Measurements from ENCODE around the gene UPK1A. TPM values are rescaled to one million over a fixed set of nuclear protein-coding genes. Genes with fewer than 3 reads are reported as not detected.

The UPK1A gene
- total and polyA plus RNA-seq, 2 donors (not counting 3 experiments of a cell fraction or from before 2014, with no cell fraction given), result not detected

- H3K79me2 ChIP-seq (ENCODE audit: control insufficient read depth, insufficient read depth, low read length), result peaks cover 30% of the 10 kb centered on the region
- H3K27ac ChIP-seq (ENCODE audit: insufficient read depth, low read depth, low read length), result no peak overlapping the region
- DNase-seq (ENCODE audit: low read depth, low spot score) (no peak), FAIRE-seq (no peak)
- ChIA-PET POLR2A (no interaction called here), CTCF (interaction anchor here (0.5 to 1.8 kb wide), 3 partner anchors 21 to 363 kb away, joined by 3 to 7 read pairs (median 5); partner anchors contain the start of genes PSENEN and U2AF1L4)
- H3K4me2 ChIP-seq (ENCODE audit: insufficient read depth, low read length), result peak overlapping the region; percentile 44
- dilution Hi-C loops (cut with MboI; ENCODE audit: extremely low pct_ligation_motif_present, low sequenced_read_pairs), result no loop called here
- no peak overlapping the region for H3K9ac ChIP-seq (replicated peaks; ENCODE audit: extremely low read depth, insufficient read depth, low read length)
- H3K9me1 ChIP-seq (replicated peaks; ENCODE audit: control insufficient read depth, extremely low read depth, insufficient read depth, low read length), result no peaks in the 10 kb centered on the region
- H3K9me3 ChIP-seq (replicated peaks; ENCODE audit: control insufficient read depth, insufficient read depth, low read length), result no peaks in the 10 kb centered on the region
- no peaks in the 10 kb centered on the region for H4K20me1 ChIP-seq (replicated peaks; ENCODE audit: control insufficient read depth, extremely low read depth, insufficient read depth, low read length)
- no peak overlapping the region for H3K4me3 ChIP-seq (replicated peaks in 1 of 3; ENCODE audit: insufficient read depth in 1 of 3, low read depth in 1 of 3, low read length in 3 of 3)
- no peak overlapping the region for H2AFZ ChIP-seq (ENCODE audit: low read depth, low read length)
- peaks cover 17% of the 10 kb centered on the region for H3K4me1 ChIP-seq (ENCODE audit: control insufficient read depth, extremely low read depth, insufficient read depth, low read length)
- intact Hi-C loops (cut with micrococcal nuclease), result no loop called here
- BruUV-seq (replicated peaks), result no TSS peak
- peaks cover 12 to 34% of the 10 kb centered on the region in 2 experiments for H3K36me3 ChIP-seq (ENCODE audit: control insufficient read depth in 2 of 2, extremely low read depth in 1 of 2, insufficient read depth in 2 of 2, low read length in 2 of 2)
- TF ChIP-seq, protein P1, sequence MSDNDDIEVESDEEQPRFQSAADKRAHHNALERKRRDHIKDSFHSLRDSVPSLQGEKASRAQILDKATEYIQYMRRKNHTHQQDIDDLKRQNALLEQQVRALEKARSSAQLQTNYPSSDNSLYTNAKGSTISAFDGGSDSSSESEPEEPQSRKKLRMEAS (IDR thresholded peaks at IDR 0.05; ENCODE audit: insufficient read depth, insufficient read length), result no peak
- TF ChIP-seq CTCF (IDR thresholded peaks at IDR 0.05; ENCODE audit: extremely low read depth in 1 of 2, insufficient read depth in 1 of 2, low read depth in 1 of 2, low read length in 2 of 2), result no peak
- no peak for TF ChIP-seq EZH2 (IDR thresholded peaks at IDR 0.05; ENCODE audit: borderline replicate concordance, low read depth, low read length, severe bottlenecking)
- TF ChIP-seq JUN (IDR thresholded peaks at IDR 0.05; ENCODE audit: borderline replicate concordance, insufficient read depth, insufficient read length, low read depth), result no peak
- TF ChIP-seq GATA2 (IDR thresholded peaks at IDR 0.05; ENCODE audit: insufficient read depth, insufficient read length, low read depth, low read length), result no peak
- no peak for TF ChIP-seq MYC (IDR thresholded peaks at IDR 0.05; ENCODE audit: low read depth, low read length)
- no peaks in the 10 kb centered on the region for H3K27me3 ChIP-seq (ENCODE audit: control insufficient read depth in 2 of 2, insufficient read depth in 2 of 2, low read length in 2 of 2)
These were observed 53.3 kb downstream of the UPK1A start for GRCh38 chr19:35719402-35720162.
